K562 (cell line): ENCODE measurements around the gene HMGXB3. TPM values are rescaled to one million over a fixed set of nuclear protein-coding genes. Genes with fewer than 3 reads are reported as not detected.

Experiments
- BRD9 ChIP-seq: fragments of 450-650 bp; IDR thresholded peaks from 2 replicates; pipeline ENCODE4 v1.6.1; 2018; ENCODE audit warnings: low read depth; ENCODE audit not compliant: partially characterized antibody
- CBX1 ChIP-seq: sonication (generic); IDR thresholded peaks from 2 replicates; pipeline ENCODE4 v1.6.1; 2016; ENCODE audit warnings: antibody characterized with exemption, low read depth, mild to moderate bottlenecking
- CBX5 ChIP-seq: IDR thresholded peaks from 2 replicates; pipeline ENCODE4 v1.6.1; 2014; ENCODE audit warnings: low read depth, borderline replicate concordance
- CHAMP1 ChIP-seq: fragments of 450-650 bp; IDR thresholded peaks from 2 replicates; pipeline ENCODE4 v1.6.1; 2016; ENCODE audit warnings: mild to moderate bottlenecking
- DLX4 ChIP-seq: fragments of 250-450 bp; sonication (Bioruptor Pico); IDR thresholded peaks from 2 replicates; pipeline ENCODE4 v1.6.1; 2021; ENCODE audit warnings: mild to moderate bottlenecking
- FOSL1 ChIP-seq: fragments of 200-800 bp; sonication (Bioruptor generic); conservative IDR thresholded peaks from 2 replicates; pipeline ENCODE4 v1.6.1; 2016; ENCODE audit warnings: missing genetic modification characterization, missing compliant biosample characterization
- KAT7 ChIP-seq: sonication (generic); formaldehyde crosslinking; IDR thresholded peaks from 2 replicates; pipeline ENCODE4 v1.8.0; 2022; ENCODE audit warnings: missing genetic modification reagents, mild to moderate bottlenecking, borderline replicate concordance
- KDM1A ChIP-seq, 2 experiments: fragments of 450-650 bp; IDR thresholded peaks; 2 replicates each; pipeline ENCODE4 v1.6.1; 2016; ENCODE audit warnings: mild to moderate bottlenecking in 2 of 2
- MBD1 ChIP-seq: fragments of 250-450 bp; sonication (Bioruptor Pico); IDR thresholded peaks from 2 replicates; pipeline ENCODE4 v1.8.0; 2022; ENCODE audit warnings: inconsistent platforms
- RBBP5 ChIP-seq: fragments of 200-600 bp; sonication (generic); IDR thresholded peaks from 2 replicates; pipeline ENCODE4 v1.6.1; 2012; ENCODE audit warnings: borderline replicate concordance, mild to moderate bottlenecking, low read length, control low read depth, inconsistent platforms; ENCODE audit not compliant: insufficient read depth, poor library complexity, severe bottlenecking
- RBM25 ChIP-seq: fragments of 200-400 bp; formaldehyde crosslinking; IDR thresholded peaks from 2 replicates; pipeline ENCODE4 v1.6.1; 2018; ENCODE audit warnings: low read length, low read depth, moderate library complexity; ENCODE audit not compliant: severe bottlenecking
- SMARCA4 ChIP-seq: fragments of 450-650 bp; IDR thresholded peaks from 2 replicates; pipeline ENCODE4 v1.6.1; 2016
- SP1 ChIP-seq: sonication (generic); formaldehyde crosslinking; IDR thresholded peaks from 2 replicates; pipeline ENCODE4 v1.8.1; 2022; ENCODE audit warnings: mild to moderate bottlenecking, missing genetic modification reagents
- TEAD4 ChIP-seq, 2 experiments: sonication (generic) in 1 of 2; formaldehyde crosslinking in 1 of 2; IDR thresholded peaks; 2 replicates each; pipeline versions ENCODE4 v1.6.1 to v1.8.0; 2012 to 2022; ENCODE audit warnings: borderline replicate concordance in 1 of 2, inconsistent platforms in 1 of 2, low read length in 1 of 2, mild to moderate bottlenecking in 1 of 2, missing genetic modification reagents in 1 of 2
- TSHZ1 ChIP-seq: fragments of 250-450 bp; sonication (Bioruptor Pico); IDR thresholded peaks from 2 replicates; pipeline ENCODE4 v1.4.0; 2020; ENCODE audit warnings: mild to moderate bottlenecking, moderate library complexity
- ZNF23 ChIP-seq: fragments of 250-450 bp; sonication (Bioruptor Pico); IDR thresholded peaks from 2 replicates; pipeline ENCODE4 v1.4.0; 2020; ENCODE audit warnings: mild to moderate bottlenecking
- ZNF639 ChIP-seq, 2 experiments: fragments of 200-800 bp in 1 of 2; sonication (Bioruptor generic) in 1 of 2; sonication (generic) in 1 of 2; formaldehyde crosslinking in 1 of 2; IDR thresholded peaks in 1 of 2; conservative IDR thresholded peaks in 1 of 2; 2 replicates each; pipeline versions ENCODE4 v1.5.0 to v1.6.1; 2016 to 2020; ENCODE audit warnings: missing compliant biosample characterization in 1 of 2, missing genetic modification characterization in 1 of 2, missing genetic modification reagents in 1 of 2
- polyA plus RNA-seq, 8 experiments: library from polyadenylated mRNA; depleted of rRNA in 4 of 8; stranded (reverse) in 5 of 8; unstranded in 3 of 8; fragments of >200 nt; fragmentation: Nextera tagmentation in 2 of 8; fragmentation: Illumina TruSeq in 1 of 8; extraction: Ambion mirVana in 2 of 8; extraction: Trizol in 1 of 8; gene quantifications; 2 replicates each; pipeline versions ENCODE4 v1.2.1 to v1.2.3, GENCODE V29; 2011 to 2014; ENCODE audit warnings: inconsistent platforms in 1 of 8, missing spikeins in 1 of 8
- total RNA-seq, 7 experiments: library from RNA; depleted of rRNA in 6 of 7; stranded (reverse); fragments of >200 nt in 6 of 7; fragmentation: Illumina TruSeq in 2 of 7; extraction: Trizol in 2 of 7; gene quantifications; 2 replicates each; pipeline versions ENCODE4 v1.2.1 to v1.2.3, GENCODE V29; 2011 to 2021; ENCODE audit warnings: low replicate concordance in 1 of 7

HMGXB3 gene
- total and polyA plus RNA-seq, 9 of the 15 experiments (the other 6 are each of a cell fraction or from before 2014, with no cell fraction given), result 1.8 to 44.1 (median 32.2) TPM

- no peak for TF ChIP-seq ZNF639 (CRISPR knock-in tag; conservative IDR thresholded peaks at IDR 0.05 in 1 of 2, IDR thresholded peaks at IDR 0.05 in 1 of 2)
- TF ChIP-seq BRD9, result peak; percentile 61
- TF ChIP-seq ZNF23, result no peak
- no peak for TF ChIP-seq CHAMP1
- TF ChIP-seq SMARCA4, result no peak
- TF ChIP-seq MBD1 (CRISPR knock-in tag), result no peak
- no peak for TF ChIP-seq TEAD4 (IDR thresholded peaks at IDR 0.05; ENCODE audit: low read length)
- TF ChIP-seq TEAD4 (CRISPR knock-in tag; IDR thresholded peaks at IDR 0.05; ENCODE audit: borderline replicate concordance), result peak; percentile 91
- TF ChIP-seq KDM1A (IDR thresholded peaks at IDR 0.05), result peak in 1 of 2 experiments; percentile 56; a peak in 1 of 4 replicates
- TF ChIP-seq SP1 (CRISPR knock-in tag), result 0 out of 2 replicates have a peak, but pooled peaks have one; percentile 8
- peak; percentile 26; the same call in 1 of the 2 replicates for TF ChIP-seq FOSL1 (tag)
- no peak for TF ChIP-seq TSHZ1 (CRISPR knock-in tag)
- TF ChIP-seq KAT7 (CRISPR knock-in tag), result peak; percentile 40; the same call in 1 of the 2 replicates
- no peak for TF ChIP-seq CBX1
- peak; percentile 79 for TF ChIP-seq RBM25
- TF ChIP-seq CBX5, result no peak
- no peak for TF ChIP-seq DLX4 (CRISPR knock-in tag)
- TF ChIP-seq RBBP5, result peak; percentile 20
Measured at GRCh38 chr5:150000990-150001659, 586 bp downstream of the HMGXB3 start (continued).
